Stimulated activated CD4-positive, alpha-beta T cell treated with anti-CD3 and anti-CD28 coated beads, TNF-alpha, amount 100 ng/mL, for 24 hours (primary cell): Measurements from ENCODE around the gene ARHGAP32.
"Not testable (repeated sequence)": the region's sequence is repeated elsewhere in the genome, so short reads cannot be mapped to it uniquely, and the experiment has no call there.

Experiments used
- DNase-seq, 3 experiments: peaks; one replicate each; pipeline ENCODE4 v3.0.0-alpha.2; 2020; ENCODE audit warnings: low read depth in 3 of 3

The ARHGAP32 gene

DNA sequence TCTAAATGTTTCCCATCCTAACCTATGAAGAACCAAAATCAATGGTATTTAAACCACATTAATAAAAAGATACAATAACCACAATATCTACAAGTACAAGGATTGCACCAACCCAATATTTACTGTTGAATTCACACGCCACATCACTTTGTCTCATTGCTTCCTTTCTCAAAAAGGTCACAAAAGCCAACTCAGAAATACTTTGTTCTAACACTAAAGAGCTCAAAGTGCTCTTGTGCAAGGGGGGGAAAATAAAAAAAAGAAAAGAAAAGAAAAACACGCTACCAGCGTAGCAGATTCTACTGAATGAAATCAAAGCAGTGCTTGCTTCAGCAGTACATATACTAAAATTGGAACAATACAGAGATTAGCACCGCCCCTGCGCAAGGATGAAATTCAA is 10.5 kb upstream of the ARHGAP32 start:
- no peak for DNase-seq

DNA sequence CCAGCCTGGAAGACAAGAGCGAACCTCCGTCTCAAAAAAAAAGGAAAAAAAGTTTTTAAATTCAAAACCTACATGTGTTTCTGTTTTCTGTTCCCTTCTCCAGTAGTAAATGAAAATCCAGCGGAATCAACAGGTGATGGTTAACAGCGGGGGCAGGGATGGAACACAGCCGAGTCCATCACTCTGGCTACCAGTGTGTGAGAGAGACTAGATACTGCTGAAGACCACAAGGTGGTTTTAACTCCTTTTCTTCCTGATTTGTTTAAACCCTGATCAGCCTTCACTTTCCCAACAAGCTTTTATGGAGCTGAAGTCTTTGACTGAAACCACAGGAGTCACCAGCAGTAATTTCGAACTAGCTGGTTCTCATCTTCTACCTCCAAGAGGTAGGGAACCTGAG is 3.6 kb upstream of the ARHGAP32 start:
- no peak for DNase-seq

GRCh38 chr11:129191649-129192048 is 476 bp downstream of the ARHGAP32 start:
- DNase-seq: no peak

GRCh38 chr11:129190087-129190486 is 2.0 kb downstream of the ARHGAP32 start:
- DNase-seq: no peak

DNA sequence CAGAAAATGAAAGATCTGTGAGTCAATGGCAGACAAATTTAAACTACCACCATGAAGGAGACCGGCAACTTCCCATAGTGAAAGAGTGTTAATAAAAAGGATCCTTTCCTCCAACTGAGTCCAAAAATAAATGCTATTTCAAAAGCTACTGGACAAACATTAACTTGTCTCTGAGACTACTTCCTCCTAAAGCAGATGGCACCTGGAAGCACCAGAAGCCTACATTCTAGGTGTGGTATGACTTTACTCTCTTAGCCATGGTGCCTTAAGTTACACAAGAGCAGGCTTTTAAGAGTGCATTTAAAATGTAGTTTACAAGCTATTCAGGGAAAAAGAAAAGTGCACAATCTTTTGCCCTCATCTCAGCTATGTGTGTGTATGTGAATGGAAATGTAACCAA is 2.5 kb downstream of the ARHGAP32 start:
- DNase-seq: no peak

DNA sequence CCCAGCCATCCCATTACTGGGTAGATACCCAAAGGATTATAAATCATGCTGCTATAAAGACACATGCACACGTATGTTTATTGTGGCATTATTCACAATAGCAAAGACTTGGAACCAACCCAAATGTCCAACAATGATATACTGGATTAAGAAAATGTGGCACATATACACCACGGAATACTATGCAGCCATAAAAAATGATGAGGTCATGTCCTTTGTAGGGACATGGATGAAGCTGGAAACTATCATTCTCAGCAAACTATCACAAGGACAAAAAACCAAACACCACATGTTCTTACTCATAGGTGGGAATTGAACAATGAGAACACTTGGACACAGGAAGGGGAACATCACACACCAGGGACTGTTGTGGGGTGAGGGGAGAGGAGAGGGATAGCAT is 7.0 kb downstream of the ARHGAP32 start:
- not testable (repeated sequence) for DNase-seq

DNA sequence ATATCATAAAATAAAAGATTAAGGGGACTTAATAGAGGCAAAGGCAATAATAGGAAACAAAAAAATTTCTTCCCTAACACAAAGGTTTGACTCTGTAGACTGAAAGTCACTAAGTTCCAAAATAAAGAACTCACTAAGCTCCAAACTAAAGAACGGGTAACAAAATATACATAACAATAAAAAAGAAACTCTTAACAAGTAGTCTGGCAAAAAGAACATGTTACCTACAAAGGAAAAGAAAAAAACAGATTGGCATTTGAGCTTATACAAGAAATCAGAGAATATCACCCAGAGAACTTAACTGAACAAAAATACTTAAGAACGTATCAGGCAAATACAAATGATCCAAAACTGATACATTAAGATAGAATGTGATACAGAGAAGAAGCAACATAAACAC is 7.5 kb downstream of the ARHGAP32 start:
- DNase-seq: no peak

GRCh38 chr11:129167315-129167714 is 24.8 kb downstream of the ARHGAP32 start:
- no peak for DNase-seq

- DNase-seq: no peak
These were observed 28.4 kb downstream of the ARHGAP32 start for GRCh38 chr11:129163714-129164164.

- not testable (repeated sequence) for DNase-seq
These were observed 35.0 kb downstream of the ARHGAP32 start for GRCh38 chr11:129157080-129157479.

DNA sequence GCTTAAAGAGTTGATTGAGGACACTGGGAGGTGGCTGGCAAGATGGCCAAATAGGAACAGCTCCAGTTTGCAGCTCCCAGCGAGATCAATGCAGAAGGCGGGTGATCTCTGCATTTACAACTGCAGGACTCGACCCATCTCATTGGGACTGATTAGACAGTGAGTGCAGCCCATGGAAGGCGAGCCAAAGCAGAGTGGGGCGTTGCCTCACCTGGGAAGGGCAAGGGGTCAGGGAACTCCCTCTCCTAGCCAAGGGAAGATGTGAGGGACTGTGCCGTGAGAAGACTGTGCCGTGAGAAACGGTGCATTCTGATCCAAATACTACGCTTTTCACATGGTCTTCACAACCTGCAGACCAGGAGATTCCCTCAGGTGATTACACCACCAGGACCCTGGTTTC is 36.4 kb downstream of the ARHGAP32 start:
- DNase-seq: no peak

DNA sequence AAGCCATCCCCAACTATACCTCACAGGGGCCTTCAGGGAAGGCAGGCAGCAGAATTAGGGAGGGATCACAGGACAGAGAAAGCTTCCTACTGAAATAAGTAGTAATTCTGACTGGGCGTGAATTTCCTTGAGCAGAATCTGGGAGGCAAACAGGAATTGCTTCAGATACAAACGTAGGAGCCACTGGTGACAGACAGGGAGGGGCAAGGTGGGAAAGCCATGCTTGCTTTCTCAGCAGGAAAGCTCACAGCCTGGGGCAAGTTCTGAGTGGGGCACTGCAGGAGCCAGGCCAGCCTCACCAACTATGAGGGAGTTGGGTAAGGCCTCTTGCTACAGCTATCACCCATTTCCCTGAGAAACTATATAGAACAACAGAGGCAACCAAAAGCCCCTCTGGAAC is 43.6 kb downstream of the ARHGAP32 start:
- DNase-seq: no peak

GRCh38 chr11:129146191-129146590 is 45.9 kb downstream of the ARHGAP32 start:
- no peak for DNase-seq

GRCh38 chr11:129145276-129145675 is 46.8 kb downstream of the ARHGAP32 start:
- no peak for DNase-seq

- no peak for DNase-seq
These were observed 47.9 kb downstream of the ARHGAP32 start for GRCh38 chr11:129144256-129144655.

DNA sequence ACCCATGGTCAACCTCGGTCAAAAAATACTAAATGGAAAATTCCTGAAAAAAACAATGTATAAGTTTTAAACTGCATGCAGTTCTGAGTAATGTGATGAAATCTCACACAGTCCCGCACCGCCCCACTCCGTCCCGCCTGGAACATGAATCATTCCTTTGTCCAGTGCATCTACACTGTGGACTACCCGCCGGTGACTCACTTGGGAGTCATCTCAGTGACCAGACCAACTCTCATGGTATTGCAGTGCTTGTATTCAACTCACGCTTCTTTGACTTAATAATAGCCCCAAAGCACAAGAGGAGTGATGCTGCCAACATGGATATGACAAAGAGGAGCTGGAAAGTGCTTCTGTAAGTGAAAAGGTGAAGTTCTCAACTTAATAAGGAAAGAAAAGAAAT is 48.8 kb downstream of the ARHGAP32 start:
- DNase-seq: no peak

DNA sequence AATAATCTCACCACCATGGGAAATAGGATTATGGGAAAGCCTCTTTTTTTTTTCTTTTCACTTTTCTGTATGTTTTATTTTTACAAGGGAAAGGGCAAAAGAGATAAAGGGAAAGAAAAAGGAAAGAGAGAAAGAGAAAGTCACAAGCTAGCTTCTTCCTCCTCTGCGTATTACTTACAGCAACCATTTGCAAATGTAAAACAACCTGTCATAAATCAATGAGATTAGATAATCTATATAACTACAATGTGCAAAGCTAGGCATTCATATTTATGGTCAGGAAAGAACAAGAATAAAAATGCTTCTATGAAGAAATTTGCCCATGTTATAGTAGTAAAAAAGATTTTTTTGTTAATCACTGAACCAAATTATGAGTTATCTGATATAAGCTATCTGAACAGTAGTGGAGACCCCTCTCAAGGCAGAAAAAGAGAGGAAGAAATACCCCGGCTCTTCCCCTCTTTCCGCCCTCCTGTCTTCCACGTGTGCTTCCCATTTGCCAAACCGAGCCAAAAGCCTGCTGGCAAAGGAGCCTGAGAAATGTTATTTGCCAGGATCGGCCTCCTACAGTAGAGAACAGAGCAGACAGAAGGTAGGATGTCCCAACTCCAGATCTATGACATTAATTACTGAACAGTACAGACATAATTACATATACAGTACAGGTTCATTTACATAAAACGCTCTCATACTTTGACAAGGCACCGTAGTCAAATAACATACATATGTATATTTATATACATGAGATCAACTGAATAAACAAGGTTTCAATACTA is 50.2 kb downstream of the ARHGAP32 start:
- DNase-seq: no peak

DNA sequence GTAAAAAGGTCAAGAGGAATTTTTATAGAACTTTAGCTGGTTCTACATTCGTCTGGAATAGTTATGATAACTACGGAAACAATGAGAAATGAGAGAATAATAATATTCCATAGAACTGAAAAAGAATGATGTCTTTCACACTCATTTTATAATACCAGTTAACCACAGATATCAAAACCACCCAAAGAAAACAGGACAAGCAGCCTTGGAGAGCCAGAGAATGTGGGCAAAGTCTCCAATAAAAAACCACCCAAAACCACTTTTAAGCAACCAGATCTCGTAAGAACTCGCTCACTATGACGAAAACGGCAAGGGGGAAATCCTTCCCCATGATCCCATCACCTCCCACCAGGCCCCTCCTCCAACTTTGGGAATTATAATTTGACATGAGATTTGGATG is 60.8 kb downstream of the ARHGAP32 start:
- no peak for DNase-seq

GRCh38 chr11:129128881-129129620 is 63.1 kb downstream of the ARHGAP32 start:
- not testable (repeated sequence) for DNase-seq

- DNase-seq: no peak
These were observed 73.1 kb downstream of the ARHGAP32 start for GRCh38 chr11:129119036-129119435.

DNA sequence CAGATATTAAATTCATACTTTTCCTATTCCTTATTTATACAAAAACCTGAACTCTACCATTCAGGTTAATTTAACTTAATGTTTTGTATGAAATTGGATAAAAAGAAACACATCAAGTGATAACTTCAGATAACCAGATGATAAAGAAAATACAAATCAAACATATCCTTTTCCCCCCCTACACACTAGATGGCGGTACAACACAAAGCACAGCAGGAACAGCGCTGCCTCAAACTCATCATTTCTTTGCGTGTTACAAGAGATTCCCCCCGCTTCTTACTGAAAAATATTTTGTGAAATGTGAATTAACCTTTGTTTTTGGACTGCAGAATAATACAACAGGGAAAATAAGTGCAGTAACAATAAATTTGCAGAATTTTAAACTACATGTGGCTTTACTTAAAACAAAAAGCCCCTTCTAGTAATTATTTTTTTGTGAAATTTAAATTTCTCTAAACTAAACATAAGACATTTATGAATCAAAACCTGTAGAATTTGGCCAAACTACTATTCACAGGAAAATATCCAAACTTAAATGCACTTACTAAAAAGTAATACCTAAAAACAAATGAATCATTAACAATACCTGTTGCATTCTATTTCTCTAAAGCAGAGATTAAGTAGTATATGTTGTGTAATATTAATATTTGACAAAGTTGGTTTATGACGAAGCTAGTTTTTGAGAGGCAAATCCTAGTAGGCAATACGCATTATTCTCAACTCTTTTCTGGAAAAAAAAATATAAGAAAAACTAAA is 74.4 kb downstream of the ARHGAP32 start:
- peak; percentile 6 to 12 (median 10) for DNase-seq
